ENCODE results near the gene UBAC1. TPM values are rescaled to one million over a fixed set of nuclear protein-coding genes. Genes with fewer than 3 reads are reported as not detected.
A peak's percentile ranks its signal among the peaks of the same experiment; 100 is the strongest.

UBAC1 gene
- total RNA-seq, 1 donor: 29.0 TPM

DNA sequence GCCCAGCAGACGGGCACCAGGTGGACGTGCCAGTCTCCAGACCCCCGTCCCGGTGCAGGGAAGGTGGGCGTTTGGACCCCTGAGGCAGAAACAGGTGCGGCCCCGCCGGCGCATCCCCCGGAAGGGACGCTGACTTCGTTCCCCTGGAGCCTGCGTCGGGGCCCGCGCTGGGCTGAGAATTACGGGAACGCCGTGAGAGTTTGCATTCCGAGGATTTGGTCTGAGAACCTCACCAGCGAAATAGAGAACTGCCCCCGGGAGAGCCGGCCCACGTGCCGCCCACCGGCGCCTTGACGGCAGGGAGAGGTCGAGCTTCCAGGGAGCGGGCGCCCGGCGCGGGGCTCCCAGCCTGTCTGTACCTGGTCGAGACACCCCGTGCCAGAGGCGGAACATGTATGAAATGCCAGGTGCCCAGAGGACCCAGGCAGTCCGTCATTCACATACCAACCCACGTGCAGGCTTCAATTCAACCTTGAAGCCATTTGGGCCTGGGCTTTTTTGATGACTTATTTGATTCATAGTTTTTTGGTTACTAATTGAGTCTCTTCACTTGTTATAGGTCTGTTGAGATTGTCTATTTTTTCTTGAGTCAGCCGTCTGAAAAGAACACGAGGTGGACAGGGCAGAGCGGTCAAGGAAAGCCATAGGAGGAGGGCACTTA, 53.0 kb downstream of the UBAC1 start:
- H3K9me3 ChIP-seq (ENCODE audit: low read depth, low read length): no peaks in the 10 kb centered on the region
- peaks cover 37% of the 10 kb centered on the region for H4K20me1 ChIP-seq (ENCODE audit: insufficient read depth, low read length)
- H2AFZ ChIP-seq (ENCODE audit: low read length): peak overlapping the region; percentile 62
- peak overlapping the region; percentile 51 for H3K27ac ChIP-seq (ENCODE audit: low read depth, low read length)
- H3K36me3 ChIP-seq (ENCODE audit: insufficient read depth, low read length): peaks cover 12% of the 10 kb centered on the region
- DNase-seq (ENCODE audit: insufficient read length, low spot score, missing footprints): peak; percentile 85
- peaks cover 65% of the 10 kb centered on the region for H3K79me2 ChIP-seq (ENCODE audit: insufficient read depth, low read length)
- peak overlapping the region; percentile 81 for H3K4me3 ChIP-seq (ENCODE audit: insufficient read depth, low read length)
- H3K27me3 ChIP-seq (ENCODE audit: insufficient read depth, low read length): no peaks in the 10 kb centered on the region
- H3K4me2 ChIP-seq (ENCODE audit: insufficient read depth, low read length): peak overlapping the region; percentile 81
- peaks cover 27% of the 10 kb centered on the region for H3K4me1 ChIP-seq (ENCODE audit: insufficient read depth, low read length)
- TF ChIP-seq, protein P1, sequence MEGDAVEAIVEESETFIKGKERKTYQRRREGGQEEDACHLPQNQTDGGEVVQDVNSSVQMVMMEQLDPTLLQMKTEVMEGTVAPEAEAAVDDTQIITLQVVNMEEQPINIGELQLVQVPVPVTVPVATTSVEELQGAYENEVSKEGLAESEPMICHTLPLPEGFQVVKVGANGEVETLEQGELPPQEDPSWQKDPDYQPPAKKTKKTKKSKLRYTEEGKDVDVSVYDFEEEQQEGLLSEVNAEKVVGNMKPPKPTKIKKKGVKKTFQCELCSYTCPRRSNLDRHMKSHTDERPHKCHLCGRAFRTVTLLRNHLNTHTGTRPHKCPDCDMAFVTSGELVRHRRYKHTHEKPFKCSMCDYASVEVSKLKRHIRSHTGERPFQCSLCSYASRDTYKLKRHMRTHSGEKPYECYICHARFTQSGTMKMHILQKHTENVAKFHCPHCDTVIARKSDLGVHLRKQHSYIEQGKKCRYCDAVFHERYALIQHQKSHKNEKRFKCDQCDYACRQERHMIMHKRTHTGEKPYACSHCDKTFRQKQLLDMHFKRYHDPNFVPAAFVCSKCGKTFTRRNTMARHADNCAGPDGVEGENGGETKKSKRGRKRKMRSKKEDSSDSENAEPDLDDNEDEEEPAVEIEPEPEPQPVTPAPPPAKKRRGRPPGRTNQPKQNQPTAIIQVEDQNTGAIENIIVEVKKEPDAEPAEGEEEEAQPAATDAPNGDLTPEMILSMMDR (IDR thresholded peaks at IDR 0.05; ENCODE audit: extremely low read depth, low read depth, low read length): no peak

DNA sequence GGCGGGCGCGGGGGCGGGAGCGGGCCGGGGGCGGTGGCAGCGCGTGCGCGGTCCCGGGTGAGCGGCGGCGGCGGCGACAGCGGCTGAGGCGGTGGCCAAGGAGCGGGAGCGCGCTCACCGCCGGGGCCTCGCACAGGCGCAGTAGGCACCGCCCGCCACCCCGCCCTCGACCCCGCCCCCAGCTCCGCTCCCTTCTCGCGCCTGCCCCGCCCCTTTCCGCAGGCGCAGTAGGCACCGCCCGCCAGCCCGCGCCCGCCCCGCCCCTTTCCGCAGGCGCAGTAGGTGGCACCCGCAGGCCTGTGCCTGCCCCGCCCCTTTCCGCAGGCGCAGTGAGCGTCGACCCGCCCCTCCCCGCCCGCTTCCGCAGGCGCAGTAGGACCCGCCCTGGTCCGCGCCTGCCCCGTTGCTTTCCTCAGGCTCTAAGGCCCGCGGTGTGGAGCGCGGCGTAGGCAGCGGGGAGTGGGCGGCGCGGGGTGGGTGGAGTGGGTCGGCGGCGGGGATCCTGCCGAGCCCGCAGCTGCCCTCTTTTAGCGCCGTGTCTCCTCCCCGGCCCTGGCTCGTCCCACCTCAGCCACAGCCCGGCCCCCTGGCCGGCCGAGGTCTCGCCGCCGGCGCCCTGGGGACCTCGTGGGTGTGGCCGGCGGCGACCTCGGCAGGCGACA, 53.6 kb downstream of the UBAC1 start, which contains the start of gene CAMSAP1:
Gene CAMSAP1 (minus strand): TSS at position 116 of the 662 bp plus-strand sequence. CDS start 387 bp downstream, outside the sequence.
- Histone ChIP-seq H3K79me2 (ENCODE audit: insufficient read depth, low read length) (peaks cover 72% of the 10 kb centered on the region), H4K20me1 (ENCODE audit: insufficient read depth, low read length) (peaks cover 43% of the 10 kb centered on the region), H2AFZ (ENCODE audit: low read length) (peak within 1 kb of the TSS; percentile 62), H3K27ac (ENCODE audit: low read depth, low read length) (peak within 1 kb of the TSS; percentile 51), H3K27me3 (ENCODE audit: insufficient read depth, low read length) (no peaks in the 10 kb centered on the region), H3K4me1 (ENCODE audit: insufficient read depth, low read length) (peaks cover 27% of the 10 kb centered on the region), H3K4me3 (ENCODE audit: insufficient read depth, low read length) (peak within 1 kb of the TSS; percentile 81), H3K9me3 (ENCODE audit: low read depth, low read length) (no peaks in the 10 kb centered on the region), H3K36me3 (ENCODE audit: insufficient read depth, low read length) (peaks cover 10% of the 10 kb centered on the region), H3K4me2 (ENCODE audit: insufficient read depth, low read length) (peak within 1 kb of the TSS; percentile 94)
- DNase-seq (ENCODE audit: insufficient read length, low spot score, missing footprints): peak; percentile 99
- TF ChIP-seq, protein P1 (IDR thresholded peaks at IDR 0.05; ENCODE audit: extremely low read depth, low read depth, low read length): no peak

DNA sequence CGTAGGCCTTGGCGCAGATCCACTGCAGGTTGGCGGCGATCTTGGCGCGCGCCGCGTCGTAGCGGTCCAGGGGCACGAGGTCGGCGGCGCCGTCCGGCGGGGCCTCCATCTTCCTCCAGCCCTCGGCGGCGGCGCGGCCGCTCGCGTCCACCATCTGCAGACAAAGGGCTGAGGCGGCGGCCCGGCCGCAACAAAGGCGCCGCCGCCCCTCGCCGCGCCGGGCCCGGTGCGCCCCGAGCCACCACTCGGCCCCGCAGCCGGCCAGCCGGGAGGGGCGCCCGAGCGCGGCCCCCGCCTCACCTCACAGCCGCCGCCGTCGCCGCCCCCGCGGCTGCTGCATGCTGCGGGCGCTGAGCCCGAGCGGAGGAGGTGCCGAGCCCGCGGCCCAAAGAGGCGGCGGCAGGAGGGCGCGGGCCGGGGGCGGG, 54.2 kb downstream of the UBAC1 start:
- H3K4me2 ChIP-seq (ENCODE audit: insufficient read depth, low read length): peak overlapping the region; percentile 94
- H3K27ac ChIP-seq (ENCODE audit: low read depth, low read length): no peak overlapping the region
- H3K4me3 ChIP-seq (ENCODE audit: insufficient read depth, low read length): peak overlapping the region; percentile 74
- peaks cover 8% of the 10 kb centered on the region for H3K36me3 ChIP-seq (ENCODE audit: insufficient read depth, low read length)
- H3K4me1 ChIP-seq (ENCODE audit: insufficient read depth, low read length): peaks cover 27% of the 10 kb centered on the region
- TF ChIP-seq, protein P1 (IDR thresholded peaks at IDR 0.05; ENCODE audit: extremely low read depth, low read depth, low read length): no peak
- DNase-seq (ENCODE audit: insufficient read length, low spot score, missing footprints): peak; percentile 93
- H2AFZ ChIP-seq (ENCODE audit: low read length): no peak overlapping the region
- peaks cover 49% of the 10 kb centered on the region for H4K20me1 ChIP-seq (ENCODE audit: insufficient read depth, low read length)
- H3K27me3 ChIP-seq (ENCODE audit: insufficient read depth, low read length): no peaks in the 10 kb centered on the region
- peaks cover 77% of the 10 kb centered on the region for H3K79me2 ChIP-seq (ENCODE audit: insufficient read depth, low read length)
- no peaks in the 10 kb centered on the region for H3K9me3 ChIP-seq (ENCODE audit: low read depth, low read length)

Data from osteoblast (primary cell).